AG10803 (cell line): Measurements from ENCODE around the gene TNRC6C.

Experiments
- DNase-seq: peaks from one replicate; pipeline ENCODE4 v3.0.0; 2010; ENCODE audit warnings: low read depth
- H3K4me3 ChIP-seq: 2 replicates; pipeline ENCODE4 v1.5.1; 2011; ENCODE audit warnings: mild to moderate bottlenecking, low read length, control low read depth
- TF ChIP-seq, protein P1 (sequence below): conservative IDR thresholded peaks from 2 replicates; pipeline ENCODE4 v1.5.1; 2011; ENCODE audit warnings: mild to moderate bottlenecking, low read length, control low read depth, inconsistent platforms

The TNRC6C gene

DNA sequence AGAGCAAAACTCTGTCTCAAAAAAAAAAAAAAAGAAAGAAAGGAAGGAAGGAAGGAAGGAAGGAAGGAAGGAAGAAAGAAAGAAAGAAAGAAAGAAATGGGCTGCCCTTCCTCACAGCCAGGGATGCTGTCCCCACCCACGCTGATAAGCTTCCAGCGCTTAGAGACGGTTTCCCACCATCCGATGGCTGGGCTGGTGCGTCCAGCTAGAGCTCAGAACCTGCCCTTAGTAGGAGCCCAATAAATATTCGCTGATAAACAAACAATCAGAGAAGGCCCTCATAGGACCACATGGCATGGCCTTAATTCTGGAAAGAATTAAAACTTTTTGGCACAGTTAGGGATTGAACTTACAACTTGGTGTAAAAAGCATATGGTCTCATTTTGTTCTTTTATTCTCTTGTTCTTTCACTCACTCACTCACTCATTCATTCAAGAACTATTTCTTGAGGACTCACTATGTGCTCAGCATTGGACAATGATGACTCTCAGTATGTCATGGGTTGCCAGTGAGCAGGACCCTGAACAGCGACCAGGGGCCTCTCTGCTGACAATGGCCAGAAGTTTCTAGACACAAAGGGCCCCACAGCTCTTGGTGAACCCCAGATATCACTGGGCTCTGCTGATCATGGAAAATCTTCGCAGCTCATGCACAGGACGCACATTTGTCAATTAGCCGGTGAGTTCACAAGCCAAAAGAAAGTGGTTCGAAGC, 32.5 kb upstream of the TNRC6C start:
- no peak for DNase-seq
- TF ChIP-seq, protein P1, sequence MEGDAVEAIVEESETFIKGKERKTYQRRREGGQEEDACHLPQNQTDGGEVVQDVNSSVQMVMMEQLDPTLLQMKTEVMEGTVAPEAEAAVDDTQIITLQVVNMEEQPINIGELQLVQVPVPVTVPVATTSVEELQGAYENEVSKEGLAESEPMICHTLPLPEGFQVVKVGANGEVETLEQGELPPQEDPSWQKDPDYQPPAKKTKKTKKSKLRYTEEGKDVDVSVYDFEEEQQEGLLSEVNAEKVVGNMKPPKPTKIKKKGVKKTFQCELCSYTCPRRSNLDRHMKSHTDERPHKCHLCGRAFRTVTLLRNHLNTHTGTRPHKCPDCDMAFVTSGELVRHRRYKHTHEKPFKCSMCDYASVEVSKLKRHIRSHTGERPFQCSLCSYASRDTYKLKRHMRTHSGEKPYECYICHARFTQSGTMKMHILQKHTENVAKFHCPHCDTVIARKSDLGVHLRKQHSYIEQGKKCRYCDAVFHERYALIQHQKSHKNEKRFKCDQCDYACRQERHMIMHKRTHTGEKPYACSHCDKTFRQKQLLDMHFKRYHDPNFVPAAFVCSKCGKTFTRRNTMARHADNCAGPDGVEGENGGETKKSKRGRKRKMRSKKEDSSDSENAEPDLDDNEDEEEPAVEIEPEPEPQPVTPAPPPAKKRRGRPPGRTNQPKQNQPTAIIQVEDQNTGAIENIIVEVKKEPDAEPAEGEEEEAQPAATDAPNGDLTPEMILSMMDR, result no peak
- H3K4me3 ChIP-seq, result no peak overlapping the region

DNA sequence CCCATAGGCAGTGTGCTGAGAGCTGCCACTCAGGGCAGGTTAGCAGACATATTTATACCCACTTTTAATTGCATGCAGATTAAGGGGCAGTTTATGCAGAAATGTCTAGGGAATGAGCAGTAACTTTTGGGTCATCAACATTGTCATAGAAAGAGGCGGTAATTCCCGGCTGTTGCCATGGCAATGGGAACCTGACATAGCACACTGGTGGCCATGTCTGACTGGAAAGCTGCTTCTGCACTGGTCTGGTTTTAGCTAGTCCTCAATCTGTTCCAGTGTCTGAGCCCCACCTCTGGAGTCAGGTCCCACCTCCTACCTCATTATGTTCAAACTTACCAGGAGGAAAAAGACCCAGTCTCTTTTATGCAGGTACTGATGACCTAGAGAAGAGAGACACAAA, 31.5 kb upstream of the TNRC6C start:
- TF ChIP-seq, protein P1, result no peak
- no peak overlapping the region for H3K4me3 ChIP-seq
- no peak for DNase-seq

DNA sequence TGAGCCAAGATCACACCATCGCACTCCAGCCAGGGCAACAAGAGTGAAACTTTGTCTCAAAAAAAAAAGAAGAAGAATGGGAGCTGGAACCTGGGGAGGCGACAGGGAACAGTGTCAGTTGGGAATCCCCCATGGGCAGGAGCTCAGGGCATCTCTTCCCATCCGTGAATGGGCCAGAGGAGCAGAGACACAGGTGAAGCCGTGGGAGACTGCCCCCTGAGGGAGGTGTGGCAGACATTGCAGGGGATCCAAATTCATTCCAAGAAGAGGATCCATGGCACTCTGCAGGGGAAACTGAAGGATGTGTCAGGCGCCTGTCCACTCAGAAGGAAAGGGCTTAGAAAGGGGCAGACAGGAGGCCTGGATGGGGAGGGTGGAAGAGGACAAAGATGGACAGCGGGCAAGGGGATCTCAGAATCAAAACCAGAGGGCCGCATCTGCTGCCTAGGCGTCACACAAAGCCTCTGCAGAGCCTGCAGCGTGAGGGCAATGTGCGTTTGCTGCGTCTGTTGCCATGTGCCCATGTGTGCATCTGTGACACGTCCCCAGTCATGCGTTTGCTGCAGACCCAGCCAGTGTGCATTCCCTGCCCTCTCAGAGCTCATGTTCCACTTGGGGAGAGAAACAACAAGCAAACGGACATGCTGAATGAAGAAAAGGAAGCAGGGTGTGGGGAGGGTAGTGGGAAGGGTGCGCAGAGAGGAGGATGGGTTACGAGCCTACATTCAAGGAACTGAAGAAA, 30.6 kb upstream of the TNRC6C start:
- no peak overlapping the region for H3K4me3 ChIP-seq
- TF ChIP-seq, protein P1, result no peak
- no peak for DNase-seq

DNA sequence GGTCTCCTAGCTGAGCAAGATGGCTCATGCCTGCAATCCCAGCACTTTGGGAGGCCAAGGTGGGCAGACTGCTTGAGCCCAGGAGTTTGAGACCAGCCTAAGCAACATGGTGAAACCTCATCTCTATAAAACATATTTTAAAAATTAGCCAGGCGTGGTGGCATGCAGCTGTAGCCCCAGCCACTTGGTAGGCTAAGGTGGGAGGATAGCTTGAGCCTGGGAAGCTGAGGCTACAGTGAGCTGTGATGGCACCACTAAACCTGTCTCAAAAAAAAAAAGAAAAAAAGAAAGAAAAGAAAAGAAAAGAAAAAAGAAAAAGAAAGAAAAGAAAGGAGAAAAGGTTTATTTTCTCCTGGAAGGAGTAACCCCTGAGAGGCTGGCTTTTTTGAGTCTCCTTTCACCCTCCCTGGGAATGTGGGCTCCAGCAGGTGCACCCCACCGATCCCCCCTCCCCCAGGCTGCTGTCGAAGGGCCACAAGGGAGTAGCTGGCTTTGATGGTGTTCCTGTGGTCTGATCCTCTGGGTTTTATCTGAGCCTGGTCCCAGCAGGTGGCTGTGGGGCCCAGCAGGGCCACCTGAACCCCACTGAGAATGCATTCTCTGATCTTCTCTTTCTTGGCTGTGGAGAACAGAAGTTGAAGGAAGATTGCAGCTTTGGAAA, 29.9 kb upstream of the TNRC6C start:
- no peak for DNase-seq
- no peak overlapping the region for H3K4me3 ChIP-seq
- TF ChIP-seq, protein P1, result no peak

DNA sequence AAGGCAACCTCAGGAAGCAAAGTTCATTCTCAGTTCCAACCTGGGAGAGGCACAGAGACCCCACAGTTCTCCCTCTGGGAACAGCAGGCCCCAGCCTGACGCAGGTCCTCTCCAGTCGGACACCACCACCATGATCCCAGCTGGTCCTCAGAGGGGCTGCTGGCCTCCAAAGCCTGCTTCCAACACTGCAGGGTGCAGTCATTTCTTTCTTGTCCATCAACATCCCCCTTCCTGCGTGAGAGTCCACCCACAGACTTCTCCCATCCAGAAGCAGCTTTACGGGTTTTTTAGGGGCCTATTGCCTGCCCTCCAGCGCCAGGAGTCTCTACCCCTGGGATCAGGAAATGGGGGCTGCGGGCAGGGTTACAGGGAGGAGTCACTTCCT, 29.3 kb upstream of the TNRC6C start:
- no peak for DNase-seq
- TF ChIP-seq, protein P1, result no peak
- no peak overlapping the region for H3K4me3 ChIP-seq

DNA sequence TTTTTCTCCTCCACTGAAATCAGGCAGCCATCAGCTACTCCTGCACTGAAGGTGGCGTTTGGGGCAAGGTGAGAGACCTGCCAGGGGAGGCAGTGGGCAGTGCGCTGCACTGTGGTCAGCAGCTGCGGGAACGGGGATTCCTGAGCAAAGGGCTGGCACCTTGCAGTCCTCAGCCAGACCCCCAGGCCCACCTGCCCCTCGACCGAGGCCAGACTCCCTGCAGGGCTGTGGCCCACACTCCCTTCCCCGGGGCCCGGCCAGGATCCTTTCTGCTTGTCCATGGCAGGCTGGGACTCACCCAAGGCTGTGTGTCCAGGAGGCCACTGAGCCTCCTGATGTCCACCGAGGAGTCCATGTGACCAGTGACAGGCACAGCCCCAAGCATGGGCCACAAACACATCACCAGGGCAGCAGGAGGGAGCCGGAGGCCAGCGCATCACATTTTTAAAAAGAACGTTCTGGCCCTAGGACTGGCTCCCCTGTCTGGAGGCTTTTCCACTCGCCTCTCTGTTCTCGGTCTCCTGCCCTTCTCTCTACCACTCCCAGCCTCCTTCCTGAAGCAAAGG, 28.5 kb upstream of the TNRC6C start:
- no peak overlapping the region for H3K4me3 ChIP-seq
- no peak for DNase-seq
- TF ChIP-seq, protein P1, result no peak
